Liver (tissue), 3 donors: ENCODE measurements around the gene PLEKHN1.

Experiments used
- FOXA1 ChIP-seq: IDR thresholded peaks from 2 replicates; pipeline ENCODE4 v1.6.1; 2016; ENCODE audit warnings: antibody characterized with exemption
- JUND ChIP-seq, 2 donors: IDR thresholded peaks; 2 replicates each; pipeline ENCODE4 v1.6.1; 2016; ENCODE audit warnings: antibody characterized with exemption in 2 of 2
- YY1 ChIP-seq: IDR thresholded peaks from 2 replicates; pipeline ENCODE4 v1.6.1; 2016; ENCODE audit warnings: antibody characterized with exemption, mild to moderate bottlenecking
- TF ChIP-seq, protein P1 (sequence below): fragments of 150-350 bp; IDR thresholded peaks from 2 replicates; pipeline ENCODE4 v1.5.1; 2017; ENCODE audit warnings: improper control_type of control experiment, low read depth, low read length; ENCODE audit not compliant: missing input control
- donor health status: healthy.
- donor health status: healthy.

GRCh38 chr1:941015-941587 lies 25.2 kb upstream of the PLEKHN1 start:
- TF ChIP-seq, protein P1, sequence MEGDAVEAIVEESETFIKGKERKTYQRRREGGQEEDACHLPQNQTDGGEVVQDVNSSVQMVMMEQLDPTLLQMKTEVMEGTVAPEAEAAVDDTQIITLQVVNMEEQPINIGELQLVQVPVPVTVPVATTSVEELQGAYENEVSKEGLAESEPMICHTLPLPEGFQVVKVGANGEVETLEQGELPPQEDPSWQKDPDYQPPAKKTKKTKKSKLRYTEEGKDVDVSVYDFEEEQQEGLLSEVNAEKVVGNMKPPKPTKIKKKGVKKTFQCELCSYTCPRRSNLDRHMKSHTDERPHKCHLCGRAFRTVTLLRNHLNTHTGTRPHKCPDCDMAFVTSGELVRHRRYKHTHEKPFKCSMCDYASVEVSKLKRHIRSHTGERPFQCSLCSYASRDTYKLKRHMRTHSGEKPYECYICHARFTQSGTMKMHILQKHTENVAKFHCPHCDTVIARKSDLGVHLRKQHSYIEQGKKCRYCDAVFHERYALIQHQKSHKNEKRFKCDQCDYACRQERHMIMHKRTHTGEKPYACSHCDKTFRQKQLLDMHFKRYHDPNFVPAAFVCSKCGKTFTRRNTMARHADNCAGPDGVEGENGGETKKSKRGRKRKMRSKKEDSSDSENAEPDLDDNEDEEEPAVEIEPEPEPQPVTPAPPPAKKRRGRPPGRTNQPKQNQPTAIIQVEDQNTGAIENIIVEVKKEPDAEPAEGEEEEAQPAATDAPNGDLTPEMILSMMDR: no peak
- TF ChIP-seq FOXA1 (no peak), JUND (IDR thresholded peaks at IDR 0.05) (no peak), YY1 (no peak)
